ENCODE data around the gene IQSEC1. TPM values are rescaled to one million over a fixed set of nuclear protein-coding genes. Genes with fewer than 3 reads are reported as not detected.

Gene IQSEC1
- total and polyA plus RNA-seq, 2 of the 8 experiments (the other 6 are each of a cell fraction or from before 2014, with no cell fraction given) = 6.8 to 28.8 TPM

DNA sequence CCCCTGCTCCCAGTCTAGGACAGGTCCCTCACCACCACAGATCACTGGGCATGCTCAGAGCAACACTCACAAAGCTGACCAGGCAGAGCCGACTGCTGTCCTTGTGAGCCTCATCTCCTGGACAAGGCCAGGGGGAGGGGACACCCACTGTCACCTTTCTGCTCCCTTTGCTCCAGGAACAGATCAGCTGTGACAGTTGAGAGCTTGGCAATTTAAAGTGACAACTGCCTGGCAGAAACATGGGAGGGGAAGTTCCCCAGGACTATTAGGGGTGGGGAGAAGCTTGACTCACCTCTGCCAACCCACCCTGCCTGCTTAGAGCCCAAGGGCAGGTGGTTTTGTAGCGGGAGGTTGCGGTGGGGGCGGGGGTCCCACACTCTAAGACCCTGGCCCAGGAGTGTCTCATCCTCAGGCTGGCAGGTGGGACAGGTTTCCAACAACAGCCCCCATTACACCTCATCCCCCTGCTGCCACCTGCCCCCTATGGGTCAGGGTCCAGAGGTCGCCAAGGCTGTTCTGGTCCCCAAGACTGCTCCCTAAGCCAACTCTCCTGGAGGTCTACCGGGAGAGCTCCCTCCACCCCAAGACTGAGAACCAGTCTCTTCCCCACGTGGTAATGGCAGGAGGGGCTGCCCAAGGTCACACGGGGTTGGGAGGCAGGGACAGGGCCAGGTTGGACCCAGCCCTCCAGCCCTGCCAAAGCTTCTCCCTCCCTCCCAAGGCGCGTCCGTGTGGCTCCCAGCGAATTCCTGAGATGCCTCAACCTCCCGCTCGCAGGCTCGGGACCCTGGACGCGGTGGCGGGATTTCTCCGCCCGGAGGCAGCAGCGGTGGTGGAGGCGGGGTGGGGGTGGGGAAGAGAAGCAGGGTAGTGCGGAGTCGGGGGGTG, 80.4 kb downstream of the IQSEC1 start (continued):
- TF ChIP-seq MAFK (IDR thresholded peaks at IDR 0.05; ENCODE audit: low read depth, low read length) (no peak), KDM4A (IDR thresholded peaks at IDR 0.05; ENCODE audit: low read depth, low read length, severe bottlenecking) (no peak), CBX5 (IDR thresholded peaks at IDR 0.05; ENCODE audit: low read depth, low read length) (no peak)
